Stimulated activated CD4-positive, alpha-beta T cell treated with anti-CD3 and anti-CD28 coated beads, Interleukin-2, amount 100 ng/mL, for 4 hours (primary cell): ENCODE data around the gene COPS8.
A peak's percentile ranks its signal among the peaks of the same experiment; 100 is the strongest.

ENCODE experiments used
- DNase-seq: peaks from one replicate; pipeline ENCODE4 v3.0.0-alpha.2; 2020; ENCODE audit warnings: low read depth

Gene COPS8

GRCh38 chr2:237085248-237086221, at the start of gene COPS8:
COPS8 (plus strand) TSS chr2:237085889; CDS start chr2:237085965, 76 bp downstream.
- DNase-seq, result peak; percentile 78

DNA sequence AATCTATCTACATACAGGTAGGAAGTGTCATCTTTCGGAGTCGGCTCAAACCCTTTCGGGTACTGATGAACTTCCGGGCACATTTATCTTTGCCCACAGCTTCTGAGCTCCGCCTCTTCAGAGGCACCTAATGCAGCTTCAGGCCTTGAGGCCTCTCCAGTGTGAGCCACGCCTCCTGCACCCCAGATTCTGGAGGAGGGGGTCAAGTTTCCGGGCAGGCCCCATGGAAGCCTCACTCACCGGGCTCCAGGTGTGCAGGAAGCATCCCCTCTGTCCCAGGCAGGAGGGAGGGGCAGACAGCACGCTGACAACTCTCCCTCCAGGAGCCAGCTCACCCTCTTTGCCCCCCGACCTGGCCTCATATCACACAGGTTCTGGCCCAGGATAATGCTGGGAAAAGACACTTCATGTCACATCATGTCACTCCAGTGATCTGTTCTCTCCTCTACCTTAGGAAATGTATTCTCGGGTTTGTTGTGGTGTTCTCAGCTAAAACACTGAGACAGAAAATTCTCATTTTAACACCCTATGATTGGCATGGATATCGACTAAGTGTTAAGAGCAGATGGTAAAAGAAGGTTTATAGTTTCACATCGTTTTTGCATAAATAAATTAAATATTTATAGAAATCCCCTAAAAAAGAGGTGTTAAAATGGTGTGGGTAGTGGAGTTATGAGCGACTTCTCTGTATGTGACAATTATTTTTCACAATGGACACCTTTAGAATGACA, 46.2 kb upstream of the COPS8 start:
- no peak for DNase-seq

GRCh38 chr2:237041231-237041630, 44.5 kb upstream of the COPS8 start:
- no peak for DNase-seq

DNA sequence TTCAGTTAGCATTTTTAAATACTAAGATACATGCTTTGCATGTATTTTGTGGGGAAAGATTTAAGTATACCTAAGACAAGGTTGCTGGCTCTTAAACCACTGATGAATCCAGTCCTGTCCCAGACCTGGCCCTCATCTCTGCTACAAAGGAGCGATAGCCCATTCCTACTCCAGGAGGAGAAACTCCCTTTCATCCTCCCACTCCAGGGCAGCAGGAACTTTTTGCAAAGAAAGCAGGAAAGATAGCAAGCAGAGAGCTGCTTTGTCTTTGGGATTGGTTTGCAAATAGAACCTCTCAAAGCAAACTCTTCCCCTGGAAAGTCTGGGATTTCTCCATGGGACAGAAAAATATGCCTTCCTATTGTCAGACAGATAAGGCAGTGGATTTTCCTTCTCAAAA, 43.6 kb upstream of the COPS8 start:
- no peak for DNase-seq

GRCh38 chr2:237043866-237044265, 41.8 kb upstream of the COPS8 start:
- no peak for DNase-seq

DNA sequence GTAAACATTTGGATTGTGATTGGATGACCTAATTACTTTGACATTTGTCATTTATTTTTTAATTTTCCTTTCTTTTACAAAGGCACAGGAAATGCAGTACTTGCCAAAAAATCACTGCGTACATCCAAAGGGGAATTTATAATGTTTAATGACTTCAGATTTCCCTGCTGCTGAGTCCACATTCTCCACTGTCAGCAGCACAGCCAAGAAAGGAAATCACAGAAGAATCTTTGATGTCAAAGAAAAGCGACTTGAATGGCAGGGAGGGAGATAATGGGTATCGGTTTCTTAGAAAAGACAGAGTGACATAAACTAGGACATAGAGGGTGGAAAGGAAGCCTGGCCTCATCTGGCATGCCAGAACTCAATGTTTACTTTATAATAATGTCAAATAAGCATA, 41.4 kb upstream of the COPS8 start:
- no peak for DNase-seq

- DNase-seq, result no peak
Observed at GRCh38 chr2:237045449-237045848, 40.2 kb upstream of the COPS8 start.

GRCh38 chr2:237048595-237048994, 37.1 kb upstream of the COPS8 start:
- DNase-seq, result no peak

DNA sequence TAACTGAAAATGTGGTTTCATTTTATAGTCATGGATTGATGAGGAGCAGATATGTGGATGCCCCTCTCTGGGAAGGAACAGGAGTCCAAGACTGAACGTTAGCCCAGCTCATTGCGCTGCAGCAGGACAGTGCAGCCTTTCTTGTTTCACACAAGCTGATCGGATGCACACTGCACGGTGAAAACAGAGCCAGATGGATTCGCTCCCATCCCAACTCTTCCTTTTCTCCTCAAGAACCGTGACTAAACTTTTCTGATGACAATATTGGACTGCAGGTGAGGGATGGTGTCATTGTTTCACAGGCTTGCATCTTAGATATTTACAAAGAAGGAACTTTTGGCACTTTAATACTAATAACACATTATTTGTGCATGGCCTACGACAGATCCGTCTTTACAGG, 33.8 kb upstream of the COPS8 start:
- DNase-seq, result no peak

GRCh38 chr2:237053066-237053465, 32.6 kb upstream of the COPS8 start:
- no peak for DNase-seq

DNA sequence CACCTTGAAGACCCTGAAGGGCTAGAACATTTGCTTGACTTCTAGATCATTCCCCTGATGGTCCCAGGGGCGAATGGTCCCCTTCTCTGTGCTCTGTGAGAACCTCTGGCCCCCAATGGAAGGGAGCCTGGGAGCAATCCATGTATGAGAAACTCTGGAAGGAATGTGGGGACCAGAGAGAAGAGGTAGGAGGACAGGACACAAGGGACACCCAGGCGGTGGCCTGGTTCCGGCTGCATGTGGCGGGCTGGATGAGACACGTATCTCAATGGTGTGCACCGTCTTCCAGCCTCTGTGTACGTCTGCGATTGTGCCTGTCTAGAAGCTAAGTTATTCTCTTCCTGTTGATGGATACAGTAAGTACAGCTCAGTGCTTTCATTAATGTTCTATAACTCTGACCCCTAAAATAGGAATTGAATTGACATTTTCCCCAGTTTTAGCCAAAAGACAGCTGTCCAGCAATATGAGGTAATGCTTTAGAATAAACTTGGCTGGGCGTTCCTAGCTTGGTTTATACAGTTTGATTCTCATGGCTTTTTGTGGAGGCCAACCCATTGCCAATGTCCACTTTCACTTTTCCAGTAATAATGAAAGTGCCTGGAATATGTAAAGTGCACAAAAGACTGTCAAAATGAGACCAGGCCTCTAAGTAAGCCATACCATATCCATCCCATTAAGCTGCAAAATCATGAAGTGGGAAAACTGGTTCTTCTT, 30.1 kb upstream of the COPS8 start:
- no peak for DNase-seq

- DNase-seq, result no peak
Observed at GRCh38 chr2:237056287-237056875, 29.3 kb upstream of the COPS8 start.

- DNase-seq, result no peak
Observed at GRCh38 chr2:237057107-237057506, 28.6 kb upstream of the COPS8 start.

DNA sequence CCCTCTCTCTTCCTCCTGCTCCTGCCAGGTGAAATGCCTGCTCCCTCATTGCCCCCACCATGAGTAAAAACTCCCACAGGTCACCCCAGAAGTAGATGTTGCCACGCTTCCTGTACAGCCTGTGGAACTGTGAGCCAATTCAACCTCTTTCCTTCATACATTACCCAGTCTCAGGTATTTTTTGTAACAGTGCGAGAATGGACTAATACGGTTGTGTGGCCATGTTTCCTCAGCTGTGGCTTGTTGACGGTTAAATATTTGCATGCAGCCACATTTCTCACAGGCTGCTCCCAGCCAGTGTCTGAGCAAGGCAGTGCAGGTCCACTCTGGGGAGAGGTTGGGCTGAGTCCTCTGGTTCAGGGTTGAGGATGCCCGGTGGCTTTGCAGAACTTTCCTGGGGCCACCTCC, 27.8 kb upstream of the COPS8 start:
- no peak for DNase-seq

DNA sequence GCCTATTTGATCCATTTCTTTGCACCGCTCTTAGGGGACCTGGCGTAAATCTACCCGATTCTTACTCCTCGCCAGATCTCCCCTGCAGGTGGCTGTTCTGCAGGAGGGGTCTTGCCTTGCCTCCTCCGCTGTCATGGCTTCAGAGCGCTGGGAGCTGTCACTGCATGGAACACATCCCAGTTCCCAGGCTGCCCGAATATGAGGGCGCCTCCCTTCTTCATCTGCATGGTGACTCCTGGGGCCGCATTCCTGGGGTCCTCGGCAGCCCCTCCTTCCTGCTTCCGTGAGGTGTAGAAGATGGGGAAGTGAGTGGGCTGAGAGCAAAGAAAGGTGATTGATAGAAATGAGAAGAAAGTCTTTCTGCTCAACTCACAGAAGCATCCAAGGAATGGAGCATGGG, 27.3 kb upstream of the COPS8 start:
- no peak for DNase-seq

DNA sequence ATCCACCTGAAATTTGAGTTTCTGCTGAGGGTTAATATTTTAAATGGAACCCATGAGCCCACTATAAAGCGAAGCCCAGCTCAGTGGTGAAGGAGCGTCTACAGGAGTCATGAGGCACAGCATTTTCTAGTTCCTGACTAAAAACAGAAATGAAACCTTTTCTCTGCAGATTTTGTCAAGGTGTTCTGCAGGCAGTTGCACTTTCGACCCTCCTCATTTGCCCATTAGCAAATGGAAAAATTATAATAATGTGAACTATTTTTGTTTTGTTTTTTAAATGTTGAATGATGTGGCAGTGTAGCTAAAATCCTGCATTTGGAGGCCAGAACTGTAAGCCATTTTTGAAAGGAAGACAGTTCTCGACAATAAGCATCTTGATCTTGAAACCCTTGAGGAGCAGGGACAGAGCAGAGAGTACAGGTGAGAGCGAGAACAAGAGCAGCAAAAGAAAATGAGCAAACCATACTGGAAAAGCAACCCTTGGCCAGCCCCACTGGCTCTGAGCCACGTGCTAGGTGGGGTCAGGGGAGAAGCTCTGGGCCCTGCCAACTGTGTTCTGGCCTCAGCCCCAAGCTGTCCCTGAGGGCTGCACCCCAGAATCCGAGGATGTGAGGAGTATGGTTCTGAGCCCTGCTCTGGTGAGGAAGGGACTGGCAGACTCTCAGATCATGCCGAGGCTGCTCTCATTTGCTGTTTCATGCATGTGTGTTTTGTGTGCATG, 26.4 kb upstream of the COPS8 start:
- DNase-seq, result no peak

GRCh38 chr2:237060534-237061312, 25.0 kb upstream of the COPS8 start:
- no peak for DNase-seq

DNA sequence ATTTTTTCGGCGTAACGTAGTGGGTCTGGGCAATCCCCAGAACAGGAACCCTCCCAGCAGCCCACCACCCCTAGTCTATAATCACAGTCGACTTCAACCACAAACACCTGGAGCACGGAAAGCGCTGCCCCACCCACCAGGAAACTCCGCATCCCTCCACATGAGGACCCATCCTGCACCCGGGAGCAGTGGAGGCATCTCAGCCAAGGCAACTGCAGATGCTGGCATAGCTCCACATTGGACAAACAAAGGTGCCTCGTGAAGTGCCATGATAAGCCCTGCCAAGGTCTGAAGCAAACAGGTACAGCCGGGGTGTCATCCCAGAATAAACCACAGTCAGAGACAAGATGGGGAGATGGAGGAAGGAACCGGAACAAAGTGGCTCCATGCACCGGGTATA, 24.3 kb upstream of the COPS8 start:
- DNase-seq, result no peak

DNA sequence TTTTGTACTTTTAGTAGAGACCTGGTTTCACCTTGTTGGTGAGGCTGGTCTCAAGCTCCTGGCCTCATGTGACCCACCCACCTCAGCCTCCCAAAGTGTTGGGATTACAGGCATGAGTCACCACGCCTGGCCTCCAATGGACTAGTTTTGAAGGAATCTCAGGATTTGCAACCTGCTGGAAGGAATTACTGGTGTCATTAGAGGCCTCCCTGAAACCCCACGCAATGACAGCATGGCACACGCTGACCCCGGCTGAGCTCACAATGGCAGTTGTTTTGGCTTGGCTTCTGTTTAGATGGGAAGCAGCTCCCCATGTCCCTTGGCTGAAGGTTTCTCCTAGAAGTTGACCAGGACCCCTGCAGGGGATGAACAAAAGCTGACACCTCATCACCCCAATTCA, 23.1 kb upstream of the COPS8 start:
- no peak for DNase-seq

GRCh38 chr2:237064203-237065070, 21.3 kb upstream of the COPS8 start:
- DNase-seq, result no peak
